HCT116 (cell line): ENCODE data around the gene ZDHHC9.
"Not testable (repeated sequence)": the region's sequence is repeated elsewhere in the genome, so short reads cannot be mapped to it uniquely, and the experiment has no call there.

Experiments used
- ATF3 ChIP-seq: IDR thresholded peaks from 2 replicates; pipeline ENCODE4 v1.6.1; 2012
- CTCF ChIP-seq, 3 experiments: fragments of 200-600 bp in 1 of 3; sonication (generic) in 1 of 3; IDR thresholded peaks in 2 of 3; conservative IDR thresholded peaks in 1 of 3; 2 replicates each; pipeline ENCODE4 v1.5.1; 2012 to 2017; ENCODE audit warnings: low read depth in 2 of 3, low read length in 2 of 3, antibody characterized with exemption in 1 of 3, borderline replicate concordance in 1 of 3, control low read depth in 1 of 3, mild to moderate bottlenecking in 1 of 3, mixed read lengths in 1 of 3, mixed run types in 1 of 3, moderate library complexity in 1 of 3; ENCODE audit not compliant: insufficient read depth in 1 of 3
- MAX ChIP-seq: IDR thresholded peaks from 2 replicates; pipeline ENCODE4 v1.6.1; 2012
- POLR2A ChIP-seq: IDR thresholded peaks from 2 replicates; pipeline ENCODE4 v1.7.0; 2011; ENCODE audit warnings: borderline replicate concordance; ENCODE audit not compliant: insufficient read depth, insufficient read length; ENCODE audit errors: extremely low read depth
- POLR2AphosphoS5 ChIP-seq: IDR thresholded peaks from 2 replicates; pipeline ENCODE4 v1.6.1; 2011; ENCODE audit warnings: mild to moderate bottlenecking, low read depth, low read length, moderate library complexity
- TCF7L2 ChIP-seq: IDR thresholded peaks from 2 replicates; pipeline ENCODE4 v1.7.0; 2011; ENCODE audit warnings: borderline replicate concordance, inconsistent platforms; ENCODE audit not compliant: insufficient read depth, insufficient read length; ENCODE audit errors: extremely low read depth

- TF ChIP-seq CTCF (IDR thresholded peaks at IDR 0.05 in 2 of 3, conservative IDR thresholded peaks at IDR 0.05 in 1 of 3; ENCODE audit: borderline replicate concordance in 1 of 3, insufficient read depth in 1 of 3, low read depth in 2 of 3, low read length in 2 of 3); MAX; ATF3; POLR2AphosphoS5; POLR2A; TCF7L2: not testable (repeated sequence)
Measured at GRCh38 chrX:129851825-129852224, 8.1 kb upstream of the ZDHHC9 start.
